ENCODE measurements around the gene DDX1.

DNA sequence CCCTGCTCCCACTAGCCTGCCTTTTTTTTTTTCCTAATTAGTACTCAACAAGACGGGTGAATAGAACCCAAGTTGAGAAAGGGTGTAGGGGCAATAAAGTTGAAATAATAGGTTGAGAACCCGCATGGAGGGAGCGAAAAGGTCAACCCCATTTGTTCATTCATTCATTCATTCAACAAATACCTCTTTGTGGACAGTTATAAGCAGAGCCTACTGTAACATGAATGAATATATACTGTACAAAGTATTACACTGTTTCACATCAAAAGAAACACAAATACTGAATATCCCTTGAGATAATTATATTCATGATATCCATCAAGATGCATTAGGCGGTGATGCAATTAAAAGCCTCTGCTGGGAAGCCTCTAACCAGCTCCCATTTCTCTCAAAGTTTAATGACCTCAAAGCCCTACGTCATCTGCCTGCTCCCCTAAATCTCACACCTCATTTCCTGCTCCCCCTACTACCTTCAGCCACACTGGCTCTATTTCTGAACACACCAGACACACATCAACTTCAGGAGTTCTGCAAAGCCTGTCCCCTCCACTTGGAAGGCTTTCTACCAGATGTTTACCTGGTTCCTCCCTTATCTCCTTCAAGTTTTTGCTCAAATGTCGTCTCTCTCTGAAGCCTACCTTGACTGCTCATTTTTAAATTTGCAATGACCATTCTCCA lies 29.2 kb upstream of the DDX1 start:
- TF ChIP-seq, protein P1, sequence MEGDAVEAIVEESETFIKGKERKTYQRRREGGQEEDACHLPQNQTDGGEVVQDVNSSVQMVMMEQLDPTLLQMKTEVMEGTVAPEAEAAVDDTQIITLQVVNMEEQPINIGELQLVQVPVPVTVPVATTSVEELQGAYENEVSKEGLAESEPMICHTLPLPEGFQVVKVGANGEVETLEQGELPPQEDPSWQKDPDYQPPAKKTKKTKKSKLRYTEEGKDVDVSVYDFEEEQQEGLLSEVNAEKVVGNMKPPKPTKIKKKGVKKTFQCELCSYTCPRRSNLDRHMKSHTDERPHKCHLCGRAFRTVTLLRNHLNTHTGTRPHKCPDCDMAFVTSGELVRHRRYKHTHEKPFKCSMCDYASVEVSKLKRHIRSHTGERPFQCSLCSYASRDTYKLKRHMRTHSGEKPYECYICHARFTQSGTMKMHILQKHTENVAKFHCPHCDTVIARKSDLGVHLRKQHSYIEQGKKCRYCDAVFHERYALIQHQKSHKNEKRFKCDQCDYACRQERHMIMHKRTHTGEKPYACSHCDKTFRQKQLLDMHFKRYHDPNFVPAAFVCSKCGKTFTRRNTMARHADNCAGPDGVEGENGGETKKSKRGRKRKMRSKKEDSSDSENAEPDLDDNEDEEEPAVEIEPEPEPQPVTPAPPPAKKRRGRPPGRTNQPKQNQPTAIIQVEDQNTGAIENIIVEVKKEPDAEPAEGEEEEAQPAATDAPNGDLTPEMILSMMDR (IDR thresholded peaks at IDR 0.05): no peak
- TF ChIP-seq POLR2A (IDR thresholded peaks at IDR 0.05): no peak
